ENCODE data around the gene IGF2BP2.

DNA sequence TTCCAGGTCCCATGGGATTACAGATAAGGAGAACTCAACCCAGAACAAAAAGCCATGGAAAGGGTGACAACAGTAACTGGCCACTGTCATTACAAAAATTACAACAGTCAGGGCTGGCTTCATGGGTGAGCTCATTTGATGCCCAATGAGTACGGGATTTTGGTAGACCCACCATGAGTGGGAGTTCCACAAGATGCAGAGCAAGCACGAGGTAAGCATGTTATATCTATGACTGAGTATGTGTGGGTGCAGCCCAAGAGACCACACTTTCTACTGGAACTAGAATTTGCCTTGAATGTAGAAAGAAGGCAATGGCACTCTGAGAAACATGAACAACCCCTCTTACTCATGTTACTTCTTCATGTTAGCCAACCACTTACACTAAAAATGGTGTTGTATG is 83.3 kb downstream of the IGF2BP2 start:
- no peak for TF ChIP-seq POLR2AphosphoS5 (IDR thresholded peaks at IDR 0.05; ENCODE audit: low read depth, low read length)
- TF ChIP-seq TAF1 (IDR thresholded peaks at IDR 0.05; ENCODE audit: low read depth, low read length), result no peak
- no peak for TF ChIP-seq POLR2A (IDR thresholded peaks at IDR 0.05; ENCODE audit: low read depth, low read length)

Data from GM12891 (cell line).